Ovary (tissue), 9 donors: Measurements from ENCODE around the gene RGS9. TPM values are rescaled to one million over a fixed set of nuclear protein-coding genes. Genes with fewer than 3 reads are reported as not detected.

ENCODE experiments used
- DNase-seq, 5 donors: peaks; one replicate each; pipeline ENCODE4 v3.0.0-alpha.2; 2019 to 2020
- H3K27ac ChIP-seq, 2 donors: fragments of 200-600 bp; one replicate each; pipeline versions ENCODE4 v1.5.1 to v1.8.0; 2019 to 2022
- H3K27me3 ChIP-seq: fragments of 200-600 bp; one replicate; pipeline ENCODE4 v1.8.0; 2022
- H3K36me3 ChIP-seq: fragments of 200-600 bp; sonication (generic); one replicate; pipeline ENCODE4 v1.5.1; 2019
- H3K4me1 ChIP-seq: one replicate; pipeline ENCODE4 v1.8.1; 2013; ENCODE audit warnings: mild to moderate bottlenecking, moderate library complexity; ENCODE audit not compliant: insufficient read depth
- H3K4me3 ChIP-seq: fragments of 200-600 bp; sonication (generic); one replicate; pipeline ENCODE4 v1.5.1; 2017
- H3K9me3 ChIP-seq, 2 donors: fragments of 200-600 bp in 1 of 2; sonication (generic) in 1 of 2; one replicate each; pipeline versions ENCODE4 v1.5.1 to v1.8.1; 2013 to 2019; ENCODE audit warnings: mild to moderate bottlenecking in 1 of 2, moderate library complexity in 1 of 2
- EP300 ChIP-seq: sonication (generic); formaldehyde crosslinking; IDR thresholded peaks from one replicate; pipeline ENCODE4 v1.6.1; 2017; ENCODE audit warnings: antibody characterized with exemption
- POLR2A ChIP-seq: fragments of 450-650 bp; IDR thresholded peaks from one replicate; pipeline ENCODE4 v1.6.1; 2017; ENCODE audit warnings: antibody characterized with exemption, mild to moderate bottlenecking, moderate library complexity
- WGBS, 3 donors: extraction: QIAGEN DNeasy Blood & Tissue Kit in 1 of 3; methylation state at CpG; one replicate each; pipeline versions ENCODE4 v1.1.5 to v1.1.7; 2013 to 2017; 5-methylcytosine and 5-hydroxymethylcytosine counted together
- intact Hi-C, 4 donors: fragments of 100-400 bp; cut with DNase I; formaldehyde crosslinking; loops; one replicate each; pipeline versions ENCODE4 v1.11.0 to v1.15.1; 2022 to 2023
- polyA plus RNA-seq, 2 donors: library from polyadenylated mRNA; stranded (reverse); fragments of 200-250 nt in 1 of 2; fragments of 350-450 nt in 1 of 2; fragmentation: Illumina TruSeq in 1 of 2; extraction: RNeasy Lipid Tissue Mini Kit (QIAGEN cat#74804) in 1 of 2; gene quantifications; one replicate each; pipeline ENCODE4 v1.2.3, GENCODE V29; 2013 to 2014
- total RNA-seq, 7 donors: library from RNA; depleted of rRNA in 2 of 7; stranded (reverse); fragments of >200 nt in 2 of 7; fragmentation: NEBNext Ultra II Directional in 3 of 7; extraction: Animal tissue kit (Norgen Biotek cat#: 25700) in 3 of 7; gene quantifications; one replicate each; pipeline versions ENCODE4 v1.1.0 to v1.2.4, GENCODE V29; 2016 to 2023
- TF ChIP-seq, protein P1 (sequence below), 3 donors: fragments of 450-650 bp in 2 of 3; fragments of 200-600 bp in 1 of 3; IDR thresholded peaks; one replicate each; pipeline versions ENCODE4 v1.5.1 to v1.8.0; 2016 to 2022; ENCODE audit warnings: antibody characterized with exemption in 3 of 3, mild to moderate bottlenecking in 1 of 3
- donor health status: DM: no; HTN: no; CAD: no; lungs with moderate emphysema.
- donor health status: DM: no; HTN: no; CAD: no.
- donor health status: Bipolar disorder and iron deficiency.
- donor health status: DM: yes; HTN: yes; CAD: no.
- donor health status: DM: no; HTN: no; CAD: no.
- donor health status: DM: yes; HTN: yes; CAD: no.

RGS9 gene
- total and polyA plus RNA-seq, 9 donors = 5.3 to 15.7 (median 9.1) TPM

DNA sequence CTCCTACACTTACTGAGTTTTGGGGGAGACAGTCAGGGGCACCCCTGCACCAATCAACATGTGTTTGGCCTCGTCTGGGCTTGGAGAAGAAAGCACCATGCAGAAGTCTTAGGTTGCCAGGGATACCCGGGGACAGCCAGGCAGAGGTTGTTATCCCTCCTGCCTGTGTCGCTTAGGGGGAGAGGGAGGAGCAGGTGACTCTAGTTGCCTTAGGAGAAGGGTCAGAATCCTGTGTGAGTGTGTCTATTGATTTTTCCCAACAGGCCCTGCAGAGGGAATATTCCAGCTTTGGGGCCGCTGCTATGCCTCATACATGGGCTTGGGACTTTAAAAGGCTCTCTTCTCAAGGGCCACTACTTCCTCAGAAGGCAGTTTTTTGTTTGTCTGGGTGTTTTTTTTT is 89.1 kb downstream of the RGS9 start:
- no peak for DNase-seq
- H3K27ac ChIP-seq = no peak overlapping the region
- WGBS, 3 donors = 69 to 77% (median 69%) methylated on average over 4 of the region's 4 CpGs

DNA sequence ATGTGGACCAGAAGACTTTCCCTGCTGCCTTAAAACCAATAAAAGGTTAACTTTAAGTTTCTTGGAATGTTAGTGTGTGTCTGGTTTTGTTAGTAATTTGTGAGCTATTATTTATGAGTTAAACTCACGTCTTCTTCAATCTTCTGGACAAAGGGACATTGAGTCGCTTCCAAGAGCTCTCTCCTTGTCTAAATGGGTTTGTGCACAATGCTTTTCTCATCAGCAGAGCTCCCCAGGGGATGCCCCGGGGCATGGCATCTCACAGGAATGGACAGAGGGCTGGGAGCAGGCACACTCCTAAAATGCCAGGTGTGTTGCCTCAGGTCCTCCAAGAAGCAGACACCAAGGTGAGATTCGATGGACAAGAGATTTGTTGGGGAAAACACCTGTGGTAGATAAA is 90.5 kb downstream of the RGS9 start:
- H3K27ac ChIP-seq = no peak overlapping the region
- H3K36me3 ChIP-seq = no peaks in the 10 kb centered on the region
- H3K9me3 ChIP-seq = no peaks in the 10 kb centered on the region
- no peaks in the 10 kb centered on the region for H3K4me1 ChIP-seq
- no peaks in the 10 kb centered on the region for H3K27me3 ChIP-seq
- TF ChIP-seq EP300 (no peak), POLR2A (no peak)
- TF ChIP-seq, protein P1, sequence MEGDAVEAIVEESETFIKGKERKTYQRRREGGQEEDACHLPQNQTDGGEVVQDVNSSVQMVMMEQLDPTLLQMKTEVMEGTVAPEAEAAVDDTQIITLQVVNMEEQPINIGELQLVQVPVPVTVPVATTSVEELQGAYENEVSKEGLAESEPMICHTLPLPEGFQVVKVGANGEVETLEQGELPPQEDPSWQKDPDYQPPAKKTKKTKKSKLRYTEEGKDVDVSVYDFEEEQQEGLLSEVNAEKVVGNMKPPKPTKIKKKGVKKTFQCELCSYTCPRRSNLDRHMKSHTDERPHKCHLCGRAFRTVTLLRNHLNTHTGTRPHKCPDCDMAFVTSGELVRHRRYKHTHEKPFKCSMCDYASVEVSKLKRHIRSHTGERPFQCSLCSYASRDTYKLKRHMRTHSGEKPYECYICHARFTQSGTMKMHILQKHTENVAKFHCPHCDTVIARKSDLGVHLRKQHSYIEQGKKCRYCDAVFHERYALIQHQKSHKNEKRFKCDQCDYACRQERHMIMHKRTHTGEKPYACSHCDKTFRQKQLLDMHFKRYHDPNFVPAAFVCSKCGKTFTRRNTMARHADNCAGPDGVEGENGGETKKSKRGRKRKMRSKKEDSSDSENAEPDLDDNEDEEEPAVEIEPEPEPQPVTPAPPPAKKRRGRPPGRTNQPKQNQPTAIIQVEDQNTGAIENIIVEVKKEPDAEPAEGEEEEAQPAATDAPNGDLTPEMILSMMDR (IDR thresholded peaks at IDR 0.05) = no peak
- intact Hi-C loops = no loop called here
- no peak overlapping the region for H3K4me3 ChIP-seq
- 58 to 64% (median 61%) methylated on average over 4 of the region's 4 CpGs for WGBS, 3 donors
- no peak for DNase-seq

More for the DNA sequence above, 89.1 kb downstream of the RGS9 start:
- Histone ChIP-seq H3K4me1 (no peaks in the 10 kb centered on the region), H3K36me3 (no peaks in the 10 kb centered on the region), H3K4me3 (no peak overlapping the region), H3K9me3 (no peaks in the 10 kb centered on the region), H3K27me3 (no peaks in the 10 kb centered on the region)
- intact Hi-C loops = no loop called here
- TF ChIP-seq EP300 (no peak), POLR2A (no peak)
- TF ChIP-seq, protein P1 (IDR thresholded peaks at IDR 0.05) = no peak

DNA sequence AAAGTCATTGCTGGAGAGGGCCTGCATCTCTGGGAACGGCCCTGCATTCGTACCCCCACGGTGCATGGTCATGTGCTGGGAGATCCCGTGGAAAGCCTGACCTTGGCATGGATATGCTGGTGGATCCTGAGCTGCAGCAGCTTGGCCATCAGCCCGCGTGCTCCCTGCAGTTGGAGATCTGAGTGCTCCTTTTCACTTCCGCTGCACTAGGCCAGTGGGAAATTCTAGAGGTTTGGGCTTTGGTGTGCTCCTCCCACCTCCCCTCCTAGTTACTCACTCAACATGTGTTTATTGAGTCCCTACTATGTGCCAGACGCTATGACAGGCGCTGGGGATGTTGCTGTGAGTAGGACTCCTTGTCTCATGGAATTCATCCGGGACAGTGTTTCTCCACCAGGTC is 91.1 kb downstream of the RGS9 start:
- Histone ChIP-seq H3K4me1 (no peaks in the 10 kb centered on the region), H3K4me3 (no peak overlapping the region), H3K36me3 (no peaks in the 10 kb centered on the region), H3K27me3 (no peaks in the 10 kb centered on the region), H3K27ac (no peak overlapping the region), H3K9me3 (no peaks in the 10 kb centered on the region)
- peak in 1 of 5 donors; percentile 49 for DNase-seq
- TF ChIP-seq EP300 = no peak
- TF ChIP-seq, protein P1 (IDR thresholded peaks at IDR 0.05) = no peak
- no peak for TF ChIP-seq POLR2A
- 46 to 54% (median 53%) methylated on average over 10 of the region's 10 CpGs for WGBS, 3 donors
- intact Hi-C loops = no loop called here

DNA sequence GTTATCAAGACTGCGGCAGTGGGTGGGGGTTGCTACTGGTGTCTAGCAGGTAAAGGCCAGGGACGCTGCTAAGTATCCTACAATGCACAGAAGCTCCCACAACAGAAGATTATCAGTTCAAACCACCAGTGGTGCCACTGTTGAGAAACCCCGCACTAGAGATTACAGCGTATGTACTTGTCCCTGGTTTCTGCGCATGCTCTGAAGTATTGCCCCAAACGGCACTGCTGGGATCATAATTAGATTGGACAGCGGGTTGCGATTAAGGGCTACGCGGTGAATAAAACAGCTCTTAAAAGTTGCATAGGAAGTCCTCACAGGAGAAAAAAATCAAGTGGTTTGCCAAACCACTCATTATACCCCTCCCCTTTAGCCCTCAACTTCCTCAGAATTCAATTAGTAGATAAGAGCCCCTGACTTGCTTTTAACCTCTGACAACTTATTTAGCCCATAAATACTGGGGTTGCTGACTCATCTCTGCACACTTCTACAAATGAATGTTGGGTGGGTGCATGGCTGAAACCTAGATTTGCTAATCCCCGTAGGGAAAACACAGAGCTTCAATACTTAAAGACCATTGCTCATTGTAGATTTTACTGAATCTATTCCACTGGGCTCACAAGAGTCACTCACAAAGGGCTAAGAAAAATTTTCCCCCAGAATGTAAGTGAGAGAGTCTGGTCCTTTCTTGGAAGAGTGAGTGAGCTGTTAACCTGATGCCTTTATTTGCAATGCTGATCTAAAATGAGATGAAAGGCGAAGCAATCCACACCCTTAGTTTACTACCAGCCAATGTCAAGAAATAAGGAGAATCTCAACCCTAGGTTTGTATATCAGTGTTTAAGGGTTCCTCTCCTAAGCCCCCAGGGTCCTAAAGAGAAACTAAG is 91.8 kb downstream of the RGS9 start:
- Histone ChIP-seq H3K4me1 (no peaks in the 10 kb centered on the region), H3K4me3 (no peak overlapping the region), H3K27me3 (no peaks in the 10 kb centered on the region), H3K27ac (no peak overlapping the region), H3K36me3 (no peaks in the 10 kb centered on the region), H3K9me3 (no peaks in the 10 kb centered on the region)
- TF ChIP-seq EP300 = no peak
- TF ChIP-seq, protein P1 (IDR thresholded peaks at IDR 0.05) = no peak
- no peak for TF ChIP-seq POLR2A
- intact Hi-C loops = no loop called here
- 18 to 27% (median 22%) methylated on average over 12 of the region's 12 CpGs for WGBS, 3 donors
- DNase-seq = no peak
